Smooth muscle cell (in vitro differentiated cells): ENCODE measurements around the gene DDAH1. TPM values are rescaled to one million over a fixed set of nuclear protein-coding genes. Genes with fewer than 3 reads are reported as not detected.

Experiments
- DNase-seq: peaks from one replicate; lab custom pipeline; 2025; ENCODE audit not compliant: unreplicated experiment; lab: John Stamatoyannopoulos, UW
- H2AFZ ChIP-seq: fragments of 200-600 bp; sonication (generic); 2 replicates; pipeline ENCODE4 v1.6.0; 2016; ENCODE audit warnings: antibody characterized with exemption, low read depth, mild to moderate bottlenecking
- H3F3A ChIP-seq: fragments of 200-600 bp; sonication (generic); 2 replicates; pipeline ENCODE4 v1.6.0; 2017; ENCODE audit warnings: antibody characterized with exemption, low read depth
- H3K27ac ChIP-seq: fragments of 200-600 bp; sonication (generic); 2 replicates; pipeline ENCODE4 v1.5.1; 2016; ENCODE audit warnings: low read depth, mild to moderate bottlenecking
- H3K27me3 ChIP-seq: fragments of 200-600 bp; sonication (generic); 2 replicates; pipeline ENCODE4 v1.6.1; 2016; ENCODE audit warnings: low read depth, mild to moderate bottlenecking
- H3K36me3 ChIP-seq: fragments of 200-600 bp; sonication (generic); 2 replicates; pipeline ENCODE4 v1.5.1; 2016; ENCODE audit warnings: low read depth
- H3K4me1 ChIP-seq: fragments of 200-600 bp; sonication (generic); 2 replicates; pipeline ENCODE4 v1.5.1; 2016; ENCODE audit warnings: low read depth
- H3K4me2 ChIP-seq: fragments of 200-600 bp; sonication (generic); 2 replicates; pipeline ENCODE4 v1.6.0; 2016; ENCODE audit warnings: mild to moderate bottlenecking
- H3K4me3 ChIP-seq: fragments of 200-600 bp; sonication (generic); 2 replicates; pipeline ENCODE4 v1.5.1; 2016; ENCODE audit warnings: mild to moderate bottlenecking
- H3K79me2 ChIP-seq: fragments of 200-600 bp; sonication (generic); 2 replicates; pipeline ENCODE4 v1.6.0; 2016; ENCODE audit warnings: low read depth, mild to moderate bottlenecking
- H3K9ac ChIP-seq: fragments of 200-600 bp; sonication (generic); 2 replicates; pipeline ENCODE4 v1.6.0; 2016; ENCODE audit warnings: low read depth
- H3K9me3 ChIP-seq: fragments of 200-600 bp; sonication (generic); replicated peaks from 2 replicates; pipeline ENCODE4 v1.5.1; 2016; ENCODE audit warnings: low read depth
- H4K20me1 ChIP-seq: fragments of 200-600 bp; sonication (generic); 2 replicates; pipeline ENCODE4 v1.6.0; 2016; ENCODE audit warnings: low read depth
- CTCF ChIP-seq: fragments of 200-600 bp; sonication (generic); IDR thresholded peaks from 2 replicates; pipeline ENCODE4 v1.5.1; 2017; ENCODE audit warnings: borderline replicate concordance, mild to moderate bottlenecking, antibody characterized with exemption; ENCODE audit not compliant: insufficient read depth, poor library complexity, severe bottlenecking
- WGBS: methylation state at CpG from one replicate; pipeline ENCODE4 v1.1.7; 2016; ENCODE audit warnings: low lambda C conversion rate; 5-methylcytosine and 5-hydroxymethylcytosine counted together
- polyA plus RNA-seq: library from polyadenylated mRNA; unstranded; fragments of >200 nt; fragmentation: Nextera tagmentation; extraction: Ambion mirVana; gene quantifications from 2 replicates; pipeline ENCODE4 v1.2.1, GENCODE V29; 2016
- total RNA-seq: library from RNA; depleted of rRNA; stranded (reverse); fragments of >200 nt; gene quantifications from 2 replicates; pipeline ENCODE4 v1.2.3, GENCODE V29; 2014

DDAH1 gene
- total and polyA plus RNA-seq, 2 experiments from 2014 or later = 13.8 to 30.8 TPM

GRCh38 chr1:85344256-85344694 lies 120.7 kb downstream of the DDAH1 start:
- Histone ChIP-seq H3K79me2 (no peaks in the 10 kb centered on the region), H3K27me3 (no peaks in the 10 kb centered on the region), H3K9me3 (no peaks in the 10 kb centered on the region), H3K4me2 (peak overlapping the region; percentile 11), H2AFZ (no peak overlapping the region), H3K4me1 (peaks cover 7% of the 10 kb centered on the region), H3K36me3 (peaks cover 11% of the 10 kb centered on the region), H3K4me3 (no peak overlapping the region), H3K9ac (no peak overlapping the region), H4K20me1 (no peaks in the 10 kb centered on the region), H3K27ac (peak overlapping the region; percentile 29), H3F3A (no peaks in the 10 kb centered on the region)
- WGBS = 9% methylated on average over 3 of the region's 3 CpGs
- no peak for DNase-seq
- peak; percentile 48 for TF ChIP-seq CTCF

GRCh38 chr1:85343612-85344255 lies 121.2 kb downstream of the DDAH1 start:
- Histone ChIP-seq H3K4me3 (no peak overlapping the region), H3K27ac (peak overlapping the region; percentile 29), H3K27me3 (no peaks in the 10 kb centered on the region), H3K79me2 (no peaks in the 10 kb centered on the region), H3K4me2 (peak overlapping the region; percentile 11), H4K20me1 (no peaks in the 10 kb centered on the region), H3K9ac (no peak overlapping the region), H2AFZ (no peak overlapping the region), H3K9me3 (no peaks in the 10 kb centered on the region), H3F3A (no peaks in the 10 kb centered on the region), H3K36me3 (peaks cover 11% of the 10 kb centered on the region), H3K4me1 (peaks cover 7% of the 10 kb centered on the region)
- no peak for TF ChIP-seq CTCF
- 15% methylated on average over 1 of the region's 1 CpG for WGBS
- no peak for DNase-seq

GRCh38 chr1:85343213-85343611 lies 121.7 kb downstream of the DDAH1 start:
- no peaks in the 10 kb centered on the region for H3K79me2 ChIP-seq
- H3K9ac ChIP-seq = no peak overlapping the region

More at GRCh38 chr1:85343213-85343611, 121.7 kb downstream of the DDAH1 start:
- Histone ChIP-seq H3K27ac (peak overlapping the region; percentile 29), H3F3A (no peaks in the 10 kb centered on the region), H3K9me3 (no peaks in the 10 kb centered on the region), H4K20me1 (no peaks in the 10 kb centered on the region), H3K4me3 (no peak overlapping the region), H3K27me3 (no peaks in the 10 kb centered on the region), H2AFZ (no peak overlapping the region), H3K4me2 (peak overlapping the region; percentile 11), H3K4me1 (peaks cover 7% of the 10 kb centered on the region), H3K36me3 (peaks cover 7% of the 10 kb centered on the region)
- 97% methylated on average over 1 of the region's 1 CpG for WGBS
- TF ChIP-seq CTCF = no peak
- no peak for DNase-seq
